ENCODE data around the gene JADE1.

JADE1 gene

GRCh38 chr4:128846063-128846462, 36.6 kb downstream of the JADE1 start:
- no peak for DNase-seq

GRCh38 chr4:128847082-128847724, 37.7 kb downstream of the JADE1 start:
- no peak for DNase-seq

GRCh38 chr4:128848461-128848860, 39.0 kb downstream of the JADE1 start:
- DNase-seq = no peak

- no peak for DNase-seq
Observed at GRCh38 chr4:128850252-128850651, 40.8 kb downstream of the JADE1 start.

- DNase-seq = peak; percentile 44
Observed at GRCh38 chr4:128853741-128854140, 44.2 kb downstream of the JADE1 start.

GRCh38 chr4:128854433-128854832, 44.9 kb downstream of the JADE1 start:
- peak; percentile 66 for DNase-seq

GRCh38 chr4:128855621-128856020, 46.1 kb downstream of the JADE1 start:
- no peak for DNase-seq

GRCh38 chr4:128856246-128856645, 46.7 kb downstream of the JADE1 start:
- DNase-seq = no peak

GRCh38 chr4:128858879-128859671, 49.6 kb downstream of the JADE1 start:
- DNase-seq = peak; percentile 87

- peak; percentile 15 for DNase-seq
Observed at GRCh38 chr4:128859887-128860677, 50.6 kb downstream of the JADE1 start.

GRCh38 chr4:128861856-128862518, 52.5 kb downstream of the JADE1 start:
- DNase-seq = no peak

- DNase-seq = no peak
Observed at GRCh38 chr4:128862608-128863311, 53.3 kb downstream of the JADE1 start.

- peak; percentile 78 for DNase-seq
Observed at GRCh38 chr4:128863312-128864075, 54.0 kb downstream of the JADE1 start.

GRCh38 chr4:128865132-128865531, 55.6 kb downstream of the JADE1 start:
- DNase-seq = no peak

- no peak for DNase-seq
Observed at GRCh38 chr4:128866269-128866668, 56.8 kb downstream of the JADE1 start.

GRCh38 chr4:128866691-128867090, 57.2 kb downstream of the JADE1 start:
- no peak for DNase-seq

- no peak for DNase-seq
Observed at GRCh38 chr4:128868758-128869157, 59.3 kb downstream of the JADE1 start.

- no peak for DNase-seq
Observed at GRCh38 chr4:128869776-128870509, 60.4 kb downstream of the JADE1 start.

- DNase-seq = peak; percentile 68
Observed at GRCh38 chr4:128871948-128872347, 62.4 kb downstream of the JADE1 start.

- no peak for DNase-seq
Observed at GRCh38 chr4:128876200-128876599, 66.7 kb downstream of the JADE1 start.

- no peak for DNase-seq
Observed at GRCh38 chr4:128877934-128878333, 68.4 kb downstream of the JADE1 start.
